Measurements from ENCODE around the gene ATPAF2. TPM values are rescaled to one million over a fixed set of nuclear protein-coding genes. Genes with fewer than 3 reads are reported as not detected.

Gene ATPAF2
- total and polyA plus RNA-seq, 10 of the 15 experiments (the other 5 are each of a cell fraction or from before 2014, with no cell fraction given) = 6.5 to 33.0 (median 26.5) TPM

DNA sequence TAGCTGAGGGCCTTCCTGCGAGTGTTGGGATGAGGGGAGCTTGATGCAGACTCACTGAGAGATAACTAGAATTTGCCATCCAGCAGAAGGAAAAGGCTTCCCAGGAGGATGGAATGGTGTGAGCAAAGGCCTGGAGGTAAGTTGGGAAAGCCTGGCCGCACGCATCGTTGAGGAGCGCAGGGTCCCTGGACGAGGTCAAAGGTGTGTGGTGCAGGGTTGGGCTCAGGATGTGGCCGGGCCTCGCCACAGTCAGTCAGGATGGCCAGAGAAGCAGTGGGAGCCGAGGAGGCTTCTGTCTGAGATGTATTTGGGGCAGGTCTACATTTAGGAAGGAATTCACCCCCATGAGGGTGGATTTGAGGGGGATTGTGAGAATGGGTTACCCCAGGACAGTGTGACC is 49.9 kb downstream of the ATPAF2 start:
- FAIRE-seq (no peak), DNase-seq (ENCODE audit: low read depth, low spot score) (no peak), ATAC-seq (no peak)
- H3K9me3 ChIP-seq (replicated peaks; ENCODE audit: control insufficient read depth, insufficient read depth, low read length) = no peaks in the 10 kb centered on the region
- no peak overlapping the region for H3K27ac ChIP-seq (ENCODE audit: control insufficient read depth, insufficient read depth)
- intact Hi-C loops (cut with micrococcal nuclease; ENCODE audit: unreplicated experiment) (no loop called here), in situ Hi-C loops (cut with MboI) (no loop called here)
- no peaks in the 10 kb centered on the region; the same call in 1 of the 2 replicates for H3K4me1 ChIP-seq (ENCODE audit: control insufficient read depth, insufficient read depth, low read length)
- 62% methylated on average over 9 of the region's 9 CpGs for WGBS (ENCODE audit: insufficient coverage, insufficient replicate concordance, low lambda C conversion rate, missing lambda C conversion rate)
- no peak overlapping the region for H3K9ac ChIP-seq (ENCODE audit: control insufficient read depth, insufficient read depth, low read length)
- no peak overlapping the region for H2AFZ ChIP-seq (ENCODE audit: control insufficient read depth, low read depth, low read length)
- no TSS peak for BruUV-seq (replicated peaks)
- no peaks in the 10 kb centered on the region; a peak in 1 of 4 replicates for H3K27me3 ChIP-seq (replicated peaks in 1 of 2; ENCODE audit: control insufficient read depth in 2 of 2, insufficient read depth in 2 of 2, low read length in 1 of 2)
- ChIA-PET SMC1A (ENCODE audit: uncharacterized antibody, unreplicated experiment) (no interaction called here), RAD21 (ENCODE audit: unreplicated experiment) (no interaction called here), POLR2A (interaction anchor here (0.5 kb wide), 1 partner anchor 41 kb away, joined by 3 read pairs; no protein-coding TSS in a partner anchor), CTCF (interaction anchor here (1.4 kb wide), 1 partner anchor 70 kb away, joined by 3 read pairs; no protein-coding TSS in a partner anchor)
- TF ChIP-seq POLR2A (IDR thresholded peaks at IDR 0.05; ENCODE audit: low read depth, low read length) (no peak), SUZ12 (IDR thresholded peaks at IDR 0.05; ENCODE audit: unreplicated experiment) (no peak), SREBF1 (IDR thresholded peaks at IDR 0.05; ENCODE audit: low read length) (no peak), FOXM1 (IDR thresholded peaks at IDR 0.05; ENCODE audit: low read depth, low read length) (no peak), ZSCAN29 (IDR thresholded peaks at IDR 0.05) (no peak), NKRF (conservative IDR thresholded peaks at IDR 0.05) (no peak)
- TF ChIP-seq, protein P1, sequence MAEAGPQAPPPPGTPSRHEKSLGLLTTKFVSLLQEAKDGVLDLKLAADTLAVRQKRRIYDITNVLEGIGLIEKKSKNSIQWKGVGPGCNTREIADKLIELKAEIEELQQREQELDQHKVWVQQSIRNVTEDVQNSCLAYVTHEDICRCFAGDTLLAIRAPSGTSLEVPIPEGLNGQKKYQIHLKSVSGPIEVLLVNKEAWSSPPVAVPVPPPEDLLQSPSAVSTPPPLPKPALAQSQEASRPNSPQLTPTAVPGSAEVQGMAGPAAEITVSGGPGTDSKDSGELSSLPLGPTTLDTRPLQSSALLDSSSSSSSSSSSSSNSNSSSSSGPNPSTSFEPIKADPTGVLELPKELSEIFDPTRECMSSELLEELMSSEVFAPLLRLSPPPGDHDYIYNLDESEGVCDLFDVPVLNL (IDR thresholded peaks at IDR 0.05; ENCODE audit: low read depth, low read length) = no peak
- H3K36me3 ChIP-seq (ENCODE audit: control insufficient read depth in 2 of 2, insufficient read depth in 2 of 2, low read length in 1 of 2) = no peaks in the 10 kb centered on the region
- no peaks in the 10 kb centered on the region for H4K20me1 ChIP-seq (ENCODE audit: control insufficient read depth, insufficient read depth)
- no peaks in the 10 kb centered on the region for H3K79me2 ChIP-seq (ENCODE audit: control insufficient read depth, insufficient read depth, low read length)
- H3K4me3 ChIP-seq = no peak overlapping the region
- no peak overlapping the region for H3K4me2 ChIP-seq (ENCODE audit: control insufficient read depth, insufficient read depth)
